Stimulated activated CD8-positive, alpha-beta memory T cell treated with anti-CD3 and anti-CD28 coated beads, Interleukin-15, amount 100 ng/mL, for 24 hours (primary cell): ENCODE results near the gene PARN.
"Not testable (repeated sequence)": the region's sequence is repeated elsewhere in the genome, so short reads cannot be mapped to it uniquely, and the experiment has no call there.

ENCODE experiments used
- DNase-seq: peaks from one replicate; pipeline ENCODE4 v3.0.0-alpha.2; 2020; ENCODE audit warnings: low read depth

PARN gene

DNA sequence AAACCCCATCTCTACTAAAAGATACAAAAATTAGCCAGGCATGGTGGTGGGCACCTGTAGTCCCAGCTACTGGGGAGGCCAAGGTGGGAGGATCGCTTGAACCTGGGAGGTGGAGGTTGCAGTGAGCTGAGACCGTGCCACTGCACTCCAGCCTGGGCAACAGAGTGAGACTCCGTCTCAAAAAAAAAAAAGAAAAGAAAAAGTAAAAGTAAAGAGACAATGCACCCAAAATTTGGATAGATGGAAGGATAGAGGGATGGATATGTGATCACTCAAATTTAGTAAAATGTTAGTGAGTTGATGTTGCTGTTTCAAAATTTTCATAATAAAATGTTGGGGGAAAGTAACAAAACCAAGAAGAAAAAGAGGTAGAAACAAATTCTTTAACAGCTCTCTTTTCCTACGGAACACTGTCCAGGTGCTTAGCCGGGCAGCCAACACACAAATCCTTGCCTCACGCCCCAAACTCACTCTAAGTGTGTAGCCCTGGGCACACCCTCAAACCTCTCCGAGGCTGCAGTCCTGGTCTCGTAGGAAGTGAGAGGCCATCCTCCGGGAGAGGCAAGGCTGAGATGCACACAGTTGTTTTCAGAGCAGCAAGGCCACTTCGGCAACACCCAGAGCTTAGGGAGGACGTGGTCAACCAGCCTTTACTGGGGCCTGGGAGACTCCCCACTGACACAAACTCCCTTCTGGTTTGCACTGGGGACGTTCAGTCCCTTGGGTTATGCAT lies 228.9 kb downstream of the PARN start:
- not testable (repeated sequence) for DNase-seq

DNA sequence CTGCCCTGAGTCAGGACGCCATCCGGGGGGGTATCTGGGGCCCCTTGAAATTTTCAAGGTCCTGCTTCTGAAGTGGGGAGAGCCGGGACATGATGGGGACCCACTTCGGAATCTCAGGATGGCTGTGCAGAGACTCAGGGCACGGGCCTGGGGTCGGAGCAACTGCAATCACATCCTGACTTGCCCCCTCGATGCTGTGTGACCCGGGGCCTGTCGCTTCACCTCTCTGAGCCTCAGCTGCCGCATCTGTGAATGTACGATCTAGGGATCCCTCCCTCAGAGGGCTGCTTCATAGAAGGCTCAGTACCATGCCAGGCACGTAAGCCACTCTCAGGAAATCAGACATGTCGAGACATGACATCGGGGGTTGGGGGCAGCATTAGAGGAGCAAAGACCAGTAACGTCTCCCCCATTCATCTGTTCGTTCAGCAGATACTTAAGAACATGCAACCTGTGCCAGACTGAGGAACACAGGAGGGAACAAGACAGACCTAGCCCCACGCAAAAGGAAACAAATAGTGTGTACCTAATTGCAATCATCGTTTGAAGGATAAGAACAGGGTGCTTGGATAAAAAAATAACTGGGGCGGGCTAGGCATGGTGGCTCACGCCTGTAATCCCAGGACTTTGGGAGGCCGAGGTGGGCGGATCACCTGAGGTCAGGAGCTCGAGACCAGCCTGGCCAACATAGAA lies 229.6 kb downstream of the PARN start:
- DNase-seq = no peak

DNA sequence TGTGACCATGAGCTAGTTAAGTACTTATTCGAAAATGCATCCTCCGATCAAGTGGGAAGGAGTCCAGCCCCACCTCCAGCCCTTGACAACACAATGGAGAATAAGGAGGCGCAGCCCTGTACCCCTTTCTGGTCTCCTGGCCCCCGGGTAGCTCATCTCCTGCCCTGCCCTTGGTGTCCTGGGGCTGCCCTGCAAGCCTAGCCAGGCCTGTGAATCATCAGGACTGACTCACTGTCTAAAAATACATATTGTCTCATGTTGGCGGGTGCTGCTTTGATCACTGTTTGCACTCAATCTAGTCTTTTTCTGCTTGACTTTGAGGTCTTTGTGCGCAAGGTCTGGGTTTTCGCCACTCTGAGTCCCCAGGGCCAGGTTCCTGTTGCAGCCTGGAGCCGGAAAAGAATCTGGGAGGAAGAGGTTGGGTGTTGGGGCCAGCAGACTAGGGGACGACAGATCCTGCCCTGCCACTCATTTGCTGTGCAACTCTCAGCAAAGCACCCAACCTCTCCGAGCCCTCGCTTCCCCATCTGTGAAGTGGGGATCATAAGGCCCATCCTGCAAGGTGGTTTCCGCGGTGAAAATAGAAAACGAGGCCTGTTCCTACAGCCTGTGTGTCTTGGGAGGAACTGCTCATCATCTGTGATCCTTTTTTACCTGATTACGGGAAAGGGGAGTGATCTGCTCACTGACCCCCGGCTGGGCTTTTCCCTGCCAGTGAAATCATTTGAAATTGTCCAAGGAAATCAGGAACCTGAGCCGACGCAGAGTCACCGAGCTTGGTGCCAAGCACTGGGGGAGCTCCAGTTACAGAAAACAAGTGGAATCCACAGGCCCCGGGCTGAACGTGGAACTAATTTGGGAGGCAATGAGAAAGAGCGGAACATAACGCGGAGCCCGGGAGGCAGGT lies 230.4 kb downstream of the PARN start:
- no peak for DNase-seq

DNA sequence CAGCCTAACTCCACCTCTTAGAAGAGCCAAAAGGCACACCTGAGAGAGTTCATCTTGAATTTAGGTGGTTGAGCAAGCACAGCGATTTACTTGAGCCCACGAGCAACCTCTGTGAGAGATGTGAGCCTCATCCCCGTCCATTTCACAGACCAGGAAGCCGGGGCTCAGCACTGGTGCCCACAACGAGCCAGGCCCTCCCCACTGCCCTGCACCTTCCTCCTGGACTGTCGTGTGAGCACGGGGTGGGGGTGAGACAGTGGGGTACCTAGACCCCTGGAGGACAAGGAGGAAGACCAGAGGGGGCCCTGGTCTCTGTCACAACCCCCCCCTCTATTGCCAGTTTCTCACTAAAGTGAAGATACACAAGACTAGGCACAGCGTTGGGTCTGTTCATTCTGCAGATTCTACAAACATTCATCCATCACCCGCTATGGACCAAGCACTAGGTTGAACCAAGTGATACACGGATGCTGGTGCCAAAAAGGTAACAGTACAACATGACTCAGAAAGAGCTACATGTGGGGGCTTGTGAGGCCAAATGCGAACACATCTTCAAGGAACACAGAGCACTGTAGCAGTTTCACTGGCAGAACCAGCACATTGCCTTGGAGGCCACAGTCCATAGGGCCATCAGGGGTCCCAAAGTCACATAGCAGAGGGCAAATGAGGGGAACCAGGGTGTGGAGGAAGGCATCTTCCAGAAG lies 231.9 kb downstream of the PARN start:
- DNase-seq = no peak

DNA sequence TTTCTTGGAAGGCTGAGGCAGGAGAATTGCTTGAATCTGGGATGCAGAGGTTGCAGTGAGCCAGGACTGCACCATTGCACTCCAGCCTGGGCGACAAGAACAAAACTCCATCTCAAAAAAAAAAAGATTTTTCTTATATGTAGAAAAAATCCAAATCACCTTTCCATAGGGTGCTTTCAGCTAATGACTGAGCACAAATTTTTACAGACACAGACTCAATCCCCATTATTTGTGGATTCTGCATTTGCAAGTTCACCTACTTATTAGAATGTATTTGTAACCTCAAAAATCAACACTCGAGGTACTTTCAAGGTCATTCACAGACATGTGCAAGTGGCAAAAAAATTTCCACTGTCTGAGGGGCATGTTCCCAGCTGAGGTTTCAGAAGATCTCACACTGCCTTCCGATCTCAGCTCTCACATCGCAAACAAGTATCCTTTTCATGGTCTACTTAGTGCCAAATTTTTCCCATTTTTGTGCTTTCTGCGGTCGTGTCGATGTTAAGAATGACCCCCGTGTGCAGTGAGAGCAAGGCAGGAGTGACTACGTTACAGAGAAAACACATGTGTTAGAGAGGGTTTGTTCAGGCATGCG lies 234.3 kb downstream of the PARN start:
- DNase-seq = not testable (repeated sequence)

DNA sequence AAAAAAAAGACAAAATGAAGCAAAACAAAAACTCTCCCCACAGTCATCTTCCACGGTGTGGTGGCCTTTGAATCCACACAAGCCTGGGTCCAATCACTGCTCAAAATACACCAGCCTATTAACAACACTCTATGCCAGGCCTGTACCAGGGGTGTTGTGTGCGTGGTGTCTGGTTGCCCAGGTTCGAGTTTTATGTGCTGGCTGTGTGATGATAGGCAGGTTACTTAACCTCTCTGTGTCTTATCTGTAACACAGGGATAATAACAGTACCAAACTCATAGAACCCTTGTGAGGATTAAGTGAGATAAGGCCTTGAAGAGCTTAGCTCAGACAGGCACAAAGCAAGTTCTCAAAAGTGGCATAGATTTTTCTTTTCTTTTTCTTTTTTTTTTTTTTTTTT lies 235.2 kb downstream of the PARN start:
- DNase-seq = no peak

DNA sequence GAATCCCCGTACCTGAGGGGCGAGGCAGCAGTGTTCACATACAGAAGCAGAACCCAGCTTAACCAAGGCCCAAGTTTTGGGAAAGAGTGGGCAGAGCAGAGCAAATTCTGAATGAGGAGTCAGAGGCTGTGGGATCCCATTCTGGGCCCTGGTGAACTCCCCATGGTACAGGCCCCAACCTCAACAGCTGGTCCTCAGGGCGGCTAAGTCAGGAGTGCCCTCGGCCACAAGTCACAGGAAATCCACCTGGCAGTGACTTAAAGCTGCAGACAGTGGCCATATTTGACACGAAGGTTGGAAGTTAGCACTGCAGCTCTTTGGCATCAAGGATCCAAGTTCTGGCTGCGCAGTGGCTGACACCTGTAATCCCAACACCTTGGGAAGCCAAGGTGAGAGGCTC lies 237.1 kb downstream of the PARN start:
- no peak for DNase-seq

DNA sequence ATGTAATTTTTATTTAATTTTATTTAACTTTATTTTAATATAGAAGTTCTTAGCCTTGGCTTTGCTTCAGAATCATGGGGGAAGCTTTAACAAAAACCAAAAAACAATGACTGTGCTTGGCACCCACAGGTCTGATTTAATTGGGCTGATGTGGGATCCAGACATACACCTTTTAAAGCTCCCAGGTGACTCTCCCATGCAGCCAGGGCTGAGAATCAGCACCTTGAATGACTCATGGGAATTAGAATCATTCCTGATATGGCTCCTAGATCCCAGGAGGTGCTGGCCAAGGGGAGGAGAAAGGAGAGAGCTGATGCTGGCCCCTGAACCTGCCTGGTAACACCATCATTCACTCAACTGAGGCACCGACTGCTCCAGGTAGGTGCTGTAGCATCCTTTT lies 240.7 kb downstream of the PARN start:
- no peak for DNase-seq

DNA sequence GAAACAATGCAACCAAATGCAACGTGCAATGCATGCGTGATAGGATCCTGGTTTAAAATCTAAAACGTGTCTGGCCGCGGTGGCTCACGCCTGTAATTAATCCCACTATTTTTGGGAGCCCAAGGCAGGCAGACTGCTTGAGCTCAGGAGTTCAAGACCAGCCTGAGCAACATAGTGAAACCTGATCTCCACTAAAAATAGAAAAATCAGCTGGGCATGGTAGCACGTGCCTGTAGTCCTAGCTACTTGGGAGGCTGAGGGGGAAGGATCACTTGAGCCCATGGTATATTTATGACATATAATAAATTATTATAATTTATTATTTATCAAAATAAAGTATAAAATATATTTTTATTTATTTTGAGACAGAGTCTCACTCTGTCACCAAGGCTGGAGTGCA lies 241.8 kb downstream of the PARN start:
- DNase-seq = no peak

DNA sequence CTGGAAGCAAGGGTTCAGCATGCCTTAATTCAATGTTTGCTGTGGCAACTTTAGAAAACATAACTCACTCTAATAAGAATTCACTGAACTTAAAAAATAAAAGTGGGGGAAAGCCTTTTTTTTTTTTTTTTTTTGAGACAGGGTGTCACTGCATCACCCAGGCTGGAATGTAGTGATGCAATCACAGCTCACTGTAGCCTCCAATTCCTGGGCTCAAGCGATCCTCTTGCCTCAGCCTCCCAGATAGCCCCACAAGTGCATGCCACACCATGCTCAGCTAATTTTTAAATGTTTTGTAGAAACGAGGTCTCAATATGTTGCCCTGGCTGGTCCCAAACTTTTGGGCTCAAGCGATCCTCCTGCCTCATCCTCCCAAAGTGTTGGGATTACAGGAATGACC lies 243.9 kb downstream of the PARN start:
- DNase-seq = no peak
